ENCODE data around the gene ADGRG1. TPM values are rescaled to one million over a fixed set of nuclear protein-coding genes. Genes with fewer than 3 reads are reported as not detected.

The ADGRG1 gene
- total and polyA plus RNA-seq, 12 donors = 11.1 to 46.3 (median 19.0) TPM

DNA sequence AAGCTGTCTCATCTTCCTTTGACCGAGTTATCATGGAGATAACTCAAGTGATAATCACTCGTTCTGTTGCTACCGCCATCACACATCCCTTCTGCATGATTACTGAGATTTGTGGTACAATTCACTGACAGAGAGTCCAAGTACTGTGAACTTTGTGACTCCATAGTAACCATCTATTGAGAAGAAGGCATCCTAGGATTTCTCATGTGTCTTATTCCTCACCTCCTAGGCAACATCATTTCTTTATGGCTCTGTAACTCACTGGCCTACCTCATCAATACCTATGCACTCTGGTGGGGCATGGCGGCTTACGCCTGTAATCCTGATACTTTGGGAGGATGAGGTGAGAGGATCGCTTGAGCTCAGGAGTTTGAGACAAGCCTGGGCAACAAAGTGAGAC lies 85.6 kb downstream of the ADGRG1 start:
- Histone ChIP-seq H3K4me1 (no peaks in the 10 kb centered on the region), H3K9me3 (no peaks in the 10 kb centered on the region), H3K36me3 (no peaks in the 10 kb centered on the region), H3K27ac (no peak overlapping the region), H3K4me3 (no peak overlapping the region), H3K27me3 (peaks cover 0 to 13% (median 0%) of the 10 kb centered on the region in 7 donors)
- ATAC-seq (no peak), DNase-seq (no peak)
- TF ChIP-seq, protein P1, sequence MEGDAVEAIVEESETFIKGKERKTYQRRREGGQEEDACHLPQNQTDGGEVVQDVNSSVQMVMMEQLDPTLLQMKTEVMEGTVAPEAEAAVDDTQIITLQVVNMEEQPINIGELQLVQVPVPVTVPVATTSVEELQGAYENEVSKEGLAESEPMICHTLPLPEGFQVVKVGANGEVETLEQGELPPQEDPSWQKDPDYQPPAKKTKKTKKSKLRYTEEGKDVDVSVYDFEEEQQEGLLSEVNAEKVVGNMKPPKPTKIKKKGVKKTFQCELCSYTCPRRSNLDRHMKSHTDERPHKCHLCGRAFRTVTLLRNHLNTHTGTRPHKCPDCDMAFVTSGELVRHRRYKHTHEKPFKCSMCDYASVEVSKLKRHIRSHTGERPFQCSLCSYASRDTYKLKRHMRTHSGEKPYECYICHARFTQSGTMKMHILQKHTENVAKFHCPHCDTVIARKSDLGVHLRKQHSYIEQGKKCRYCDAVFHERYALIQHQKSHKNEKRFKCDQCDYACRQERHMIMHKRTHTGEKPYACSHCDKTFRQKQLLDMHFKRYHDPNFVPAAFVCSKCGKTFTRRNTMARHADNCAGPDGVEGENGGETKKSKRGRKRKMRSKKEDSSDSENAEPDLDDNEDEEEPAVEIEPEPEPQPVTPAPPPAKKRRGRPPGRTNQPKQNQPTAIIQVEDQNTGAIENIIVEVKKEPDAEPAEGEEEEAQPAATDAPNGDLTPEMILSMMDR (IDR thresholded peaks at IDR 0.05) = no peak
- intact Hi-C loops (cut with DNase I) = loop anchor here in 1 of 10 donors (10.0 kb wide), 2 partner anchors 59 to 109 kb away; no protein-coding TSS in a partner anchor
- WGBS, 2 donors = 77 to 87% methylated on average over 6 of the region's 6 CpGs

Other genes with a start within 250 kb of the ADGRG1 start
- gene CCL17, start 223.9 kb upstream of the ADGRG1 start, total RNA-seq = 1 to 10 TPM in 1 of 10 donors, not detected in 9; 1.0 TPM
- gene CCL17, start 223.9 kb upstream of the ADGRG1 start, polyA plus RNA-seq = under 1 TPM in 1 of 2 donors, not detected in 1; 0.35 TPM
- gene CIAPIN1, start 181.2 kb upstream of the ADGRG1 start, total RNA-seq = 10 to 100 TPM; 49.6 to 75.1 (median 61.0) TPM
- 10 to 100 TPM; 20.1 to 63.0 TPM for gene CIAPIN1, start 181.2 kb upstream of the ADGRG1 start, polyA plus RNA-seq
- 100 to 1,000 TPM; 135 to 230 (median 207) TPM for gene COQ9, start 181.2 kb upstream of the ADGRG1 start, total RNA-seq
- 100 to 1,000 TPM; 162 to 475 TPM for gene COQ9, start 181.2 kb upstream of the ADGRG1 start, polyA plus RNA-seq
- gene POLR2C, start 166.0 kb upstream of the ADGRG1 start, total RNA-seq = 10 to 100 TPM; 40.2 to 56.7 (median 47.2) TPM
- gene POLR2C, start 166.0 kb upstream of the ADGRG1 start, polyA plus RNA-seq = 10 to 100 TPM; 17.9 to 46.6 TPM
- 10 to 100 TPM in 2 of 10 donors, 1 to 10 TPM in 8; 3.6 to 10.7 (median 8.0) TPM for gene DOK4, start 142.1 kb upstream of the ADGRG1 start, total RNA-seq
- gene DOK4, start 142.1 kb upstream of the ADGRG1 start, polyA plus RNA-seq = 1 to 10 TPM; 5.9 to 9.1 TPM
- 10 to 100 TPM in 1 of 10 donors, 1 to 10 TPM in 9; 3.1 to 10.2 (median 5.1) TPM for gene CCDC102A, start 92.1 kb upstream of the ADGRG1 start, total RNA-seq
- 1 to 10 TPM; 3.7 to 5.9 TPM for gene CCDC102A, start 92.1 kb upstream of the ADGRG1 start, polyA plus RNA-seq
- gene ADGRG5, start 86.0 kb upstream of the ADGRG1 start, total RNA-seq = under 1 TPM in 5 of 10 donors, not detected in 5; 0.12 to 0.69 (median 0.61) TPM
- under 1 TPM in 1 of 2 donors, not detected in 1; 0.03 TPM for gene ADGRG5, start 86.0 kb upstream of the ADGRG1 start, polyA plus RNA-seq
- 1 to 10 TPM in 2 of 10 donors, under 1 TPM in 6, not detected in 2; 0.29 to 2.4 (median 0.65) TPM for gene ADGRG3, start 39.7 kb downstream of the ADGRG1 start, total RNA-seq
- gene ADGRG3, start 39.7 kb downstream of the ADGRG1 start, polyA plus RNA-seq = under 1 TPM; 0.22 to 0.57 TPM
- under 1 TPM in 1 of 10 donors, not detected in 9; 0.09 TPM for gene DRC7, start 66.2 kb downstream of the ADGRG1 start, total RNA-seq
- not detected for gene DRC7, start 66.2 kb downstream of the ADGRG1 start, polyA plus RNA-seq
- gene KATNB1, start 107.1 kb downstream of the ADGRG1 start, total RNA-seq = 10 to 100 TPM in 7 of 10 donors, 1 to 10 TPM in 3; 9.0 to 14.0 (median 11.0) TPM
- gene KATNB1, start 107.1 kb downstream of the ADGRG1 start, polyA plus RNA-seq = 10 to 100 TPM in 1 of 2 donors, 1 to 10 TPM in 1; 9.8 to 15.1 TPM
- gene KIFC3, start 173.9 kb downstream of the ADGRG1 start, total RNA-seq = 10 to 100 TPM; 42.5 to 91.4 (median 63.5) TPM
- 10 to 100 TPM; 47.4 to 97.4 TPM for gene KIFC3, start 173.9 kb downstream of the ADGRG1 start, polyA plus RNA-seq